HG03521 (cell line): Measurements from ENCODE around the gene RBM44.
"Not testable (repeated sequence)": the region's sequence is repeated elsewhere in the genome, so short reads cannot be mapped to it uniquely, and the experiment has no call there.

Source experiments
- ATAC-seq: cut with Tn5 transposase; IDR thresholded peaks from one replicate; pipeline ENCODE4 v1.9.1; 2021; ENCODE audit warnings: mild to moderate bottlenecking, moderate library complexity; ENCODE audit not compliant: unreplicated experiment

RBM44 gene, protein sequence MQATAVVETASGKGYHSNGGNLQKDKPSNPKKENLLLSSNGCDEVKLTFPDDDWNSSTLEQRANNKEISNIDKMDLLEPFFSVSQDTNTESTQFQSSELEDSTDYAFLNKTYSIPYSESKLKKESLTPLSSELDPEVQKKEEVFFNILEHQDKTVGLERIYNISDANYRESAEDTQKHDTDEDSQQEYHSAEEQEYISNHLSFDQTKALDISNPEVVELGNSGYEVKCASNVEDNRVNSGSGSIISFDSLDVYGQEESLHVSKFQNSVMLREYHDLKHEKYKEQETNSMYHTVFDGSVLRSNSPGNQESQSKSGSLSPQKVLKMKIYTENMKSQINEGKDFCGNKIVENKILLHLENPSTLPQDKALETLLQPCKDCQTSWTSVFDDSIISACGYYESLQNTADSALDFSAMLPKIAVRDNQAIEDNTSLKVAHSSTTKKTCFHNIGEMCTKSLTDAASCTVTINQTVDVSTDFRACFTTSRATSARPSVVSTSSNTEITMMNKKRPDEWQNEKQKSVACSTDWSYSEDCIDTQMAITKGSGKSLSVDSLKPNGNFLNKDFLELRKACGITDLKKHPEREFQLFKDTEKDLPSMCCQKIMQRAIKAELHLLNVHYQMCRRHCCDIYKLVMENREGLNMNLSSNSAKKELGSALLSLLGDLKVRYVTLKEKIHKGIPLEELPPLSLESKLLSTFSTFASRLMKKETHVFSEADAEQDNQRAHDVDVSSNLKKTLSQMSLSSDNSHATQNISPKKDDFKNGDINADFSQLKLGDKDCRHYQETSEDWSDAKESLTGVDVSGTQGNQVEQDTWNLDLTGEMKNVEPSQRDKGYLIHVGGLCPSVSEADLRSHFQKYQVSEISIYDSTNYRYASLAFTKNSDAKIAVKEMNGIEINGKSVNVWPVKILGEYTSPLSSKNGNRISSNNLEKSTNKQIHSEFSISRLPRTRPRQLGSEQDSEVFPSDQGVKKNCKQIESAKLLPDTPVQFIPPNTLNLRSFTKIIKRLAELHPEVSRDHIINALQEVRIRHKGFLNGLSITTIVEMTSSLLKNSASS

DNA sequence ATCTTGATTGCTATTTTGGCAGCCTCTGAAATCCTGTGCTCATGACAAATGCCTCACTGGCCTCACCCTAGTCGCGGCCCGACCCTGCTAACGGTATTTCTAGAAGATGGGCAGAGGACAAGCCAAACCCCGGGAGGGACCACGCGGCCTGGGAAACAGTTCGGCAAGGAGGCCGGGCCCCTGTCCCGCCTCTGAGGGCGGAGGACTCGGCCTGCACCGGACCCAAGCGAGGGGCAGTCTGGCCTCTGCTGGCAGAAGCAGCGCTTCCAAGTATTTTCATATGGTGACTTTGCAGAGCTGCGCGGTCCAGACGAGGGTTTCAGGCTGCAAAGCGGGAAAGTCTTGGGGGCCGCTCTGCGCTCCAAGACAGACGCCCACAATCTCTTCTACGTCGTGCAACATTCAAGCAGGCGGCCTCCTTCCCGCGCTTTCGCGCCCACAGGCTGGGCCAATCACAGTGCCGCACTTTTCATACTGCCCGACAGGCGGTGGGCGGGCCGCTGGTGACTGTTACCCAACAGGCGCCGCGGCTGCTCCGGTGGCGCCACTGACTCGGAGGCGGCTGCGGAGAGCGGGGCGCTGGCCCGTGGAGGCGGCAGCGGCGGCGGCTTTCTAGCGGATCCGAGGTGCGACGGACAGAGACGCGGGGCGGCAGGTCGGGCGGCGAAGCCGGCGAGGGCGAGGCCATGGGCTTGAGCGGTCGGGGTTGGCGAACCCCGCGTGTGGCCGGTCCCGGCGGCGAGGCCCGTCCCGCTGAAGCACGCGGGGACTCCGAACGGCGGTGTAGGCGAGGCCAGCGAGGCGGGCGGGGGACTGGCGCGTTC, at the start of gene RBM44:
Gene RBM44 (plus strand): TSS at position 544 of the 824 bp plus-strand sequence. CDS start 14,831 bp downstream, outside the sequence.
- no peak for ATAC-seq

DNA sequence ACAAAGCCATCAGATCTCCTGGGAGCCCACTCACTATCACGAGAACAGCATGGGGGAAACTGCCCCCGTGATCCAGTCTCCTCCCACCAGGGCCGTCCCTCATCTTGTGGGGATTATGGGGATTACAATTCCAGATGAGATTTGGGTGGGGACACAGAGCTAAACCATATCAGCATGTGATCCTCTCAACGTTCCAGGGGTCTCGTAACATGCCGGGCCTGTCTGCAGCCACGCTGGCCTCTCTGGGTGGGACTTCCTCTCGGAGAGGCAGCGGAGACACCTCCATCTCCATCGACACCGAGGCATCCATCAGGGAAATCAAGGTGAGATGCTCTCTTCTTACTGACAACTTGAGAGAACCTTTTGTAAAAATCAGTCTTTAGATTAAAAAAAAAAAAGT, 49.6 kb upstream of the RBM44 start:
- ATAC-seq, result no peak

DNA sequence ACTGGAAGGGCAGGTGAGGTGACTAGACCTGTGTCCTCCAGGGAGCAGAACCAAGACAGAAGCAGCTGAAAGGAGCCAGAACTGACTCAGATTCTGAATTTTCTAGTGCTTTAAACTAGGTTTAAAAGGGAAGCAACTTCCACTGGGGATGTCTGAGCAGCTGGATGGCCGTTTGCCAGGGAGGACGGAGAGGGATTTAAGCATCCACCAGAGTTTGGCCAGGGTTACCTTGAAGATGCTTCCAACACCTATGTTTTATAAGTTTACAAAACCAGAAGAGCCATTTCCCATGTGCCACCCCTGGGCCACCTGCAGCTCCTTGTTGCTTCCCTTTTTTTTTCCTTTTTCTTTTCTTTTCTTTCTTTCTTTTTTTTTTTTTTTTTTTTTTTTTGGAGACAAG, 48.6 kb upstream of the RBM44 start:
- no peak for ATAC-seq

DNA sequence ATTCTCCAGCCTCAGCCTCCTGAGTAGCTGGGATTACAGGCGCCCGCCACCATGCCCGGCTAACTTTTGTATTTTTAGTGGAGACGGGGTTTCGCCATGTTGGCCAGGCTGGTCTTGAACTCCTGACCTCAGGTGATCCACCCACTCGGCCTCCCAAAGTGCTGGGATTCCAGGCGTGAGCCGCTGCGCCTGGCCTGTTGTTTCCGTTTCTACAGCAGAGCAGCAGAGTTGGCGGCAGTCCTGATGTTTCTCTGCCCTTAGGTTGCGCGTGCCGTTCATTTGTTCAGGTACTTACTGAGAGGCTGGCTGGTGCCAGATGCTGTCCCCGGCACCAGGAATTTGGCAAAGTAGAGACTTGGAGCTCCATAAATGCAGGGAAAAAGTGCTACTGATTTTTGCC, 48.1 kb upstream of the RBM44 start:
- not testable (repeated sequence) for ATAC-seq

DNA sequence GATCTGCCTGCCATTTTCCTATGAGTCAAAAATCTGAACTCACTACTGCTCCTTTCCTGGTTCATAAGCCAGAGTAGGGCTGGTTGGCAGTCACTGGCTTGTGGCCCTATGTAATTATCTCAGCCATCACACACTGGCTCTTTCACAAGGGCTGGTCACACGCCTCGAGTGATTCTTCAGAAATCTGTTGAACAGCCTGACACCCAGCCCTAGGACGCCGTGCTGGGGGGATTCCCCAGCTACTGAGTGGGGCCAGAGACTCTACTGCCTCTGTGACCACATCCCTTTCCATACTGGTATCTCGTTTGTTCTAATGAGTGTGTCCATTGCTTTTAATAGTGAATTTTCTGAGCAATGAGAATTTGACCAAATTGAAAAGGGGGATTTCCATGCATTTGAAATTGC, 45.8 kb upstream of the RBM44 start:
- peak; percentile 98 for ATAC-seq

DNA sequence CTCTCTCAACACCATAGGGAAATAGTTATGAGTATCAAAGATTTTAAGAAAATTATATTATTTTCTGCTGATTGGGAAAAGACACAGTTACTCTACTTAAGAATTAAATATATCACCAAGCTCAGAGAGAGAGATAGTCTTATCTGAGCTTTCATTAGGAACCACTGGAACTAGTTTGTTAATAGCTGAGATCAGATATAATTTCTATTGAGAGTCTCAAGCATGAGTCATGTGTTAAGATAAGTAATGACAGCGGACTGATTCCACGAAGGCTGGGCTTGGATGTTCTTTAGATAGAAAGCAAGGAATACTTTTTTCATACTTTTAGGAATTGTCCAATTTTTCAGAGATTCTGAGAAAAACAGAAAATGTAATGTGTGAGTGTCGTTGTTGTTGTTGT, 44.4 kb upstream of the RBM44 start:
- no peak for ATAC-seq

DNA sequence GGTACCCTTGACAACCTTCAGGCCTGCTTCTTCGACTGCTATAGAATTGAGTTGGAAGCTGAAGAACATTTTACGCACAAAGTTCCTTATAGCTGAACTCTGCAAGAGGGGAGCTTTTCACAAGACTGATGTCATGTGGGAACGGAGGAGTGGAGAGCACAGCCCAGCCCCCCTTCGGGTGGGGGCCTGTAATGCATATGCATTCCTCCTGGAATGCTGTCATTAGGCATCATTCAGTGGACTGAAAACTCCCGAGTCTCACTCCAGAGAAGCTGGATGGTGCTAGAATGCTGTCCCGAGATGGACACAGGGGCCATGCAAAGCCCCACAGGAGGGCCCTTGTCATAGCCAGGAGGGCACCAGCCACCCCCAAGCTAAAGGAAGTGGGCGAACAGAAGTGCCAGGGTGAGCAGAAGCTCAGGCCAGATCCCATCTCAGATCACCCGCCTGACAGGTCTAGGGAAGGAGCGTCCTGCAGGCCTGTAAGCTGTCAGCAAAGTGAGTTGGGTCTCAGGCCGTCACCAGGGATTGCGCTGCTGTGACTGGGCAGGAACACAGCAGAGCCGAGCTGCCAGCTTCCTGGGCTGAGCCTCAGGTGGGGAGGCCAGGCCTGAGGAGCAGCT, 43.8 kb upstream of the RBM44 start:
- no peak for ATAC-seq

DNA sequence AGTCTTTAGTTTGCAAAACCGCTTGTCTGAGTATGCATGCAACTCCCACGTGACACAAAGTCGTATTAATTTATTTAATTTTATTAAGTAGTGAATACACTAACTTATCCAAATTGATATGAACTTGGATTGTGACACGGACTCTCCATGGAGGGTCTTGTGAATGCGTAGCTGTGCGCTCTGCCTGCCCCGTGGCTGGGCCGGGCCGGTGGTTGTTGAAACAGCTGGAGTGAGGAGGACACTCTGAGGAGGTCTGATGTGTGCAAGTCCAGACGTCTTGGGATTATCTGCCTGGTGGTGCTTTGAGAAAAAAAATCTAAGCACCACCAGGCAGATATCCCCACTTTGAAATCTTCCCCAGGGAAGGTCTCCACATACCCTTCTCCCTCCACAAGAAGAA, 41.0 kb upstream of the RBM44 start:
- ATAC-seq, result no peak

DNA sequence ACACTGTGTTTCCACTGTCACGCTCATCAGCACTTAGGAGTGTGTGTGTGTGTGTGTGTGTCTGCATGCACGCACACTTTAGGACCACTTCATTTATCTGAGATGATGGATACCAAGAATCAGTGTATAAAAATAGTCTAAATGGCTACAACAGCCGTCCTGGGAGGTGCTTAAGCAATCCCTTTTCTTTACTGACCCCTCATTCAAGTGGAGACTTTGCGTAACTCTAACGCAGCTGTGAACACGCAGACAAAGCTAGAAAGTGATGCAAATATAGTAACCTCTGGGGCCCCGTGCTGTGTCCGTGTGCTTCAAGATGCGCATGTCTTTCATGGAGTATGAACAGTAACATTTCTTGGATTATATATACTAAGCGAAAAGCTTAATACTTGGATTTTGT, 40.4 kb upstream of the RBM44 start:
- no peak for ATAC-seq

DNA sequence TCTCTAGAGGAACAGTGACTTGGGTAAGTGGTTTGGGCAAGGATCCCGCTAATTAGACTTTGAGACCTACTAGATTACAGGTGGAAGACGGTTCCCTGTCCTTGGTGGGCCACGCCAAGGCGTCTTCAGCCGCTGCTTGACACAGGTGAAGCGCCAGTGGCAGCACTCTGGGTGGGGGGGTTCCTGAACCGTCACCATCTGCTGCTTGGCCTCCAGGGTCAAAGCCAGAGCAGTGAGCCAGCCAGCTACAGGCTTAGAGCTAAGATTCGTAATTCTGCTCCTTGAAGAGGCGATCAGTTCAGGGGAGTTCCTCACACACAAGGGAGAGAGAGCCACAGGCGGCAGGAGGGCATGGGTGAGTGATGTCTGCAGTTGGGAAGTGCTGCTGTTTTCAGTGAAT, 39.4 kb upstream of the RBM44 start:
- no peak for ATAC-seq

DNA sequence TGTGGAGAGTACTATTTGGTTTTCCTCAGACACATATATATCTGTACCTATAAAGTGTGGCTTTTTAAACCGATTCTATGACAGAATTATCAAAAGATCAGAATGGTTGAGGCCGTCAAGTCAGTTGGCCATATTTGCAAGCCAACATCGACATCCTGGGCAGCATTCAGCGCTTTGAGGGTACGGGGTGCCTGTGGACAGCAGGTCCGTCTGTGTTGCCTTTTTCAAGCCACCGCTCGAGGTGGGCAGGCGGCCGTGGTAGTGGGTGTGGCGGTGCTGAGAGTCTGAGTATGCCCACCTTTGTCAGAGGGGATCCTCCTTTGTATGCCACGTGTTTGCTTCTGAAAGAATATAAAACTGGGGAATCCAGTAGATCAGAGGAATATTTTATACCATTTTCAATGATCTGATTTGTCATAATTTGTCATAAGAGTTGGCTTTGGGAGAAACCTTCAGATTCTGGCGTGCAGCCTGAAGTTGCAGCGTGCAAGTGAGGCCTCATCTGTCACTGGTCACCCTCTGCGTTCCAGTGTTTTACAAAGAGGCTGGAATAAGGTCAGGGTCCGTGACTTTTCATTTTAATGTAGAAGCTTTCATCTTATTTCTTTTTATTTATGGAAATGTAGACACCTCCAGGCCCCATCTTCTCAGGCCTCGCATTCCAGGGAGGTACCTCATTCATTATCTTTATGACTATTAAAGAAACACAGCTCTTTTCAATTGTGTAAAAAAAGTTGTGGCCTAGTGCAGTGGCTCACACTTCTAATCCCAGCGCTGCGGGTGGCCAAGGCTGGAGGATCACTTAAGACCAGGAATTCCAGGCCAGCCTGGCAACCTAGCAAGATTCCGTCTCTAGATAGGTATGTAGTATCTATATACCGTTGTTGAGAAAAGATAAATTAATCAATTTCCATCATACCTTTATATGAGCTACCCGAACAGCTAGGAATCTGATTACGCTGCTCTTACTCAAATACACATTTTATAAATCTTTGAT, 37.8 kb upstream of the RBM44 start:
- no peak for ATAC-seq

DNA sequence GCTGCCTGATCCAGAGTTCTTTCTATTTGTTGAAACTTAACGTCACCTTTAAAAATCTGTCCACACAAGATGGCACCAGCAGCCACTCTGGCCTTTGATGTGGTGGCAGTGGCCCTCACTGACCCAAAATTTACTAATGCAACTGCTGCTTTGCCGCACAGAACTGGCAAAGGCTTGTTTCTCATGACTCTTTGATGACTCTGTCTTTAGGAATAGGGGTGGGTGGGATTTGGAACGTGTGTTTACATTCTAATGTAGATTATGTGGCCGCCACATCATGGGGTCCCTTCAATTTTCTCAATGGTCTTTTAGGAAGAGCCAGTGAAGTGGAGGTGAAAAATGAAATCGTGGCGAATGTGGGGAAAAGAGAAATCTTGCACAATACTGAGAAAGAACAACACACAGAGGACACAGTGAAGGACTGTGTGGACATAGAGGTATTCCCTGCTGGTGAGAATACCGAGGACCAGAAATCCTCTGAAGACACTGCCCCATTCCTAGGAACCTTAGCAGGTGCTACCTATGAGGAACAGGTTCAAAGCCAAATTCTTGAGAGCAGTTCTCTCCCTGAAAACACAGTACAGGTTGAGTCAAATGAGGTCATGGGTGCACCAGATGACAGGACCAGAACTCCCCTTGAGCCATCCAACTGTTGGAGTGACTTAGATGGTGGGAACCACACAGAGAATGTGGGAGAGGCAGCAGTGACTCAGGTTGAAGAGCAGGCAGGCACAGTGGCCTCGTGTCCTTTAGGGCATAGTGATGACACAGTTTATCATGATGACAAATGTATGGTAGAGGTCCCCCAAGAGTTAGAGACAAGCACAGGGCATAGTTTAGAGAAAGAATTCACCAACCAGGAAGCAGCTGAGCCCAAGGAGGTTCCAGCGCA, 36.0 kb upstream of the RBM44 start:
- not testable (repeated sequence) for ATAC-seq

DNA sequence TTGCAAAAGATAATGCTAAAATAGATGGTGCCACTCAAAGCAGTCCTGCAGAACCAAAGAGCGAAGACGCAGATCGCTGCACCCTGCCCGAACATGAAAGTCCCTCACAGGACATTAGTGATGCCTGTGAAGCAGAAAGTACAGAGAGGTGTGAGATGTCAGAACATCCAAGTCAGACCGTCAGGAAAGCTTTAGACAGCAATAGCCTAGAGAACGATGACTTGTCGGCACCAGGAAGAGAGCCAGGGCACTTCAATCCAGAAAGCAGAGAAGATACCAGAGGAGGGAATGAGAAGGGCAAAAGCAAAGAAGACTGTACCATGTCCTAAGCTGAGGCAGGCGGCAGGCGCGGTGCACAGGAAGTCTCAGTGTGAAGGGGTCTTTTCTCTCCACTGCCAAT, 34.8 kb upstream of the RBM44 start:
- no peak for ATAC-seq

DNA sequence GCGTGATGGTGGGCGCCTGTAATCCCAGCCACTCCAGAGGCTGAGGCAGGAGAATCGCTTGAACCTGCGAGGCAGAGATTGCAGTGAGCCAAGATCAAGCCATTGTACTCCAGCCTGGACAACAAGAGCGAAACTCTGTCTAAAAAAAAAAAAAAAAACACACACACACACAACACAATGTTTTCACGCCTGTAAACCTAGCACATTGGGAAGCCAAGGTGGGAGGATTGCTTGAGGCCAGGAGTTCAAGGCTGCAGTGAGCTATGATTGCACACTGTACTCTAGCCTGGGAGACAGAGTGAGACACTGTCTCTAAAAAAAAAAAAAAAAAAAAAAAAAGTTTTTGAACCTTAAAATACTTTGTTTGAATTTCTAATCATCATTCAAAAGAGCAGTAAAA, 33.5 kb upstream of the RBM44 start:
- not testable (repeated sequence) for ATAC-seq

DNA sequence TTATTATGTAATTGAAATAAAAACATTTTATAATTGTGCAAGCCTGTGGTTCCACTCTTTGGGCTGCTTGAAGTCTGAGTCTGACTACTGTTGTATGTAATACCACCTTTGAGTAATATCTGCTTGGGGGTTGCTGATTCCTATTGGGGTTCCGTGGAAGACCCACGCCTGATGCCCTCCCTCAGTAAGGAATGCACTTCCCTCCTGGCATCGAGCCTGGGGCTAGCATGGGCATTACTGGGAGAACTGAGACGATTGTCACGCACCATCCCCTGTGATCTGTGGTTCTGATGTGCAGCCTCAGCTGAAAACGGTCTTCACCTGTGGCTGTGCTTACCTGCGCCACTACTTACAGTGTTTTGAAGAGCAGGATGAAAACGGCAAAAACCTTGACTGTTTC, 32.7 kb upstream of the RBM44 start:
- no peak for ATAC-seq

DNA sequence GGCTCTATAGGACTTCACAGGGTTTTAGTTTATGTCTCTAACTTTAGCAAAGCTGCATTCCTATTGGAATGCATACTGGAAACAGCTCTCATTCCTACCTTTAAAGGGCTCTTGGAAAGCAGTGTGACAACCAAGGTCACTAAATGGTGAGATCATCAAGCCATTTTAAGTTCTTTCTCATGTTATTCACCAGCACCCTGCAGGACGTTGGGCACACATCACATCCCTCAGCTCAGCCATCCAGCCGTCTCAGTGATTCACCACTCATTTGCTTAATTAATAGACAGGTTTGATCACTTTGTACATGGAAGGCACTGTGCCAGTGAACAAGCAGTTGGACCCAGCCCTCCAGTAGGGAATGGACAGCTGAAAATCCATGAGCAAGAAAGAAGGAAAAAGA, 32.2 kb upstream of the RBM44 start:
- no peak for ATAC-seq

DNA sequence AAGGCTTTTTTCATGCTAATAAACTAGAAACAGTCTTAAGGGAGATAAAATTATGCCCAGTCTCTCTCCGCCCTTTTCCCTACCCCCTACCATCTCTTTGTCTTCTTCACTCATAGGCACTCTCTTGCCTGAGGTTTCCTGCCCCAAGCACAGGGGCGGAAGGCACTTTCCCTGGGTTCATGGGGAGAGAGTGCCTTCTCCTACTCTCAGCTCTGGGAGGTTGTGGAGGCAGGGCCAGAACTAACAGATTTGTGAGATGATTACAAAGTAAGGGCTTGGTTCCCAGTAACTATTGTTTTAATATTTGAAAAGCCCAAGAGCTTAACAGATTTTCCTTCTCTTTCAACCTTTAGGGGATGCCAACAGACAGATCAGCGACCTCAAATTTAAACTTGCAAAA, 26.1 kb upstream of the RBM44 start:
- ATAC-seq, result no peak

DNA sequence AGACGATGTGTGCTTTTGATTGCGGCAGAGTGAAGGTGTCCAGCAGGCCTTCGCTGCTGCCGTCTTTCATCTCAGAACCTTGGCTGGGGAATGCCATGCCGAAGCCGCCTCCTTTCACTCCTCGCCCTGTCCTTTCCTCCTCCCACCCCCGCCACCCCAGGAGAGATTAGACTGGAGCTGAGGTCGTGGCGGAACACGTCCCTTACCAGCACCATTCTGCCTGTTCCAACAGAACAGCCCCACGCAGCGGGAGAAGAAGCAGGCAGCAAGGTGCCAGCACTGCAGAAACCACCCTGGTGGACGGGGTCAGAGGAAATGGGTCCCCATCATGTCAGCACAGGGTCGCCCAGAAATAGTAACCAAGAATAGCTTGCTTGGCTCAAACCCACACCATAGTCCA, 24.8 kb upstream of the RBM44 start:
- no peak for ATAC-seq
